Activated CD4-positive, alpha-beta T cell treated with anti-CD3 and anti-CD28 coated beads, Interleukin-2, amount 50 U/mL, for 1 hour (primary cell): ENCODE data around the gene MBOAT7.

Experiments
- DNase-seq: peaks from one replicate; pipeline ENCODE4 v3.0.0-alpha.2; 2020

Gene MBOAT7

GRCh38 chr19:54159352-54160181 is 29.8 kb downstream of the MBOAT7 start, which contains the start of gene LENG1:
Gene LENG1 (minus strand): TSS chr19:54159721. CDS start chr19:54159695, 26 bp downstream.
- DNase-seq, result peak; percentile 97

- no peak for DNase-seq
Measured at GRCh38 chr19:54158812-54159351, 30.5 kb downstream of the MBOAT7 start.

DNA sequence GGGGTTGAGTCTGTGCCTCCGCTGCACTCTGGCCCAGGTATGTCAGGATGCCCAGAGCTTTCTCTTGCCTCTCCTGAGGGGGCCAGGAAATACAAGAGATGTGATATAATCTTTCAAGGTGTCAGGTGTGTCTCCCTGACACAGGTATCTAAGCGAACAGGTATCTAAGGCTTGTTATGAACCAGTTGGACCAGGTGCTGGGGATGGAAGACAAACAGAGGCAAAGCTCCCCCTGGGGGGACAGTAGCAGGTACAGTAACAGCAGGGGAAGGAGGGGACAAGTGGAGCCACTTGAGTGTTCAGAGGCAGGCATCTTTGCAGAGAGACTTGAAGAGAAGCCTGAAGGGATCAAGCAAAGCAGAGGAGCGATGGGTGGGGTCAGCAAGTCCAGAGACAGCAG is 32.4 kb downstream of the MBOAT7 start:
- no peak for DNase-seq

DNA sequence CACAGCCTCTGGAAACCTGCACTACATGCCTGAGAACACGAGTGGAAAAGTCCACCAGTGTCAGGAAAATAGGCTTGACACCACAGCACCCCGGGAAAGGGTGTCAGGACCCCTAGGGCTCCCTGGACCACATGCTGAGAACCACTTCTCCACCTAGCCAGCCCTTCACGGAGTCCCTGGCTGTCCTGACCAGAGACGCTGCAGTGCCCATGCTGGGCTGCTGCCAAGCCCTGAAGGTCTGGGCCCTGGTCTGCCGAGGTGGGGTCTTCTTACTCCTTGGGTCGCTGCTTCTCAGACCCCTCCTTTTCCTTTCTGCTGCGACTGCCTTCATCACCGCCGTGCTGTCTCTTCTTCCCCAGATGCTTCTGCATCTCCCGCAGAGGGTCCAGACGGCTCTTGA is 32.9 kb downstream of the MBOAT7 start:
- DNase-seq, result no peak

- no peak for DNase-seq
Measured at GRCh38 chr19:54155694-54156093, 33.7 kb downstream of the MBOAT7 start.

GRCh38 chr19:54154603-54155345 is 34.6 kb downstream of the MBOAT7 start:
- peak; percentile 34 for DNase-seq

DNA sequence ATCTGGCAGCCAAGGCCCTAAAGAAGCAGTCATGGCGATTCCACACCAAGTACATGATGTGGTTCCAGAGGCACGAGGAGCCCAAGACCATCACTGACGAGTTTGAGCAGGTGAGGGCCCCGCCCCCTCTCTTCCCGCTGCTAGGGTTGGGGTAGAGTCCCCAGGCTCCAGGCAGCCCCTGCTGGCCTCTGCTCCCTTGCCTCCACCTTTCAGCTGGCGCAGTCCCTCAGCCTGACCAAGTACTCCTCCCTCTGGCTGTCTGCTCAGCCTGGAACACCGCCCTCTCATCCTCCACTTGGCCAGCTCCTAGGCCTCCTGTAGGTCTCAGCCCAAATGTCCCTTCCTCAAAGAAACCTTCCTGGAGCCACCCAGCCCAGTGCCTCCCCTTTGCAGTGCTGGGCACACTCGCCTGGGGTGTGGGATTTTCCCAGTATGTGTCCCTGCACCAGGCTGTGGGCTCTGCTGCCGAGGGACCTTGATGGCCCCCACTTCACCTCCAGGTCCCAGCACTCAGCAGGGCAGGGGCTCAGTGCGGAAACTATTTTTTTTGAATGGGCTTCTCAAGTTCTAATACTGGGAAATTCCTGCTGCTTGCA is 35.6 kb downstream of the MBOAT7 start:
- no peak for DNase-seq

GRCh38 chr19:54152878-54153524 is 36.4 kb downstream of the MBOAT7 start:
- no peak for DNase-seq

- DNase-seq, result no peak
Measured at GRCh38 chr19:54152267-54152666, 37.1 kb downstream of the MBOAT7 start.

DNA sequence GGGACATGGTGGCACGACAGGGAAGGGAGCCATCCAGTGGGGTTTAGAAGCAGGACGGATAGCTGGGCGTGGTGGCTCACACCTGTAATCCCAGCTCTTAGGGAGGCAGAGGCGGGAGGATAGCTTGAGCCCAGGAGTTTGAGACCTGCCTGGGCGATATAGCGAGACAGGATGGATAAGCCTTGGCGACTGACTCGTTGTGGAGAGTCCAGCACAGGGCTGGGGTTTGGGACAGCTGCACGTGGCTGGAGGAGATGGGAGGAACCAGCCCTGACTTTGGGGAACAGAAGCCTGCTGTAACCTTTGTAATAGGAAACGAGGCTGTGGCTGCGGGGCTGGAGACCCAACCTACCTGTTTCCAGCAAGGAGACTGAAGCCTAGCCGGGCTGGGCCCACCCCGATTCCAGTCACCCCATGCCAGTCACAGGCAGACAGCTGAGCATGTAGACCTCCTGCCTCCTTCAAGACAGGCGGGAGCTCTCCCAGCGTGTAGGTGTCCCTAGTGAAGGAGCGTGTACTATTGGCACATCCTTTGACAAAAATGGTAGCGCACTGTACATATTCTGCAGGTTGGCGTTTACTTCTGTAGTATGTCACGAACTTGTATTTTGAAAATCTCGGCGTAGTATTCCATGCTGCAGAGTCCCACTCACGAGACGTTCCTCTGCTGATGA is 37.9 kb downstream of the MBOAT7 start:
- no peak for DNase-seq

- DNase-seq, result no peak
Measured at GRCh38 chr19:54149021-54149812, 40.2 kb downstream of the MBOAT7 start.

GRCh38 chr19:54148158-54148557 is 41.2 kb downstream of the MBOAT7 start:
- DNase-seq, result no peak

DNA sequence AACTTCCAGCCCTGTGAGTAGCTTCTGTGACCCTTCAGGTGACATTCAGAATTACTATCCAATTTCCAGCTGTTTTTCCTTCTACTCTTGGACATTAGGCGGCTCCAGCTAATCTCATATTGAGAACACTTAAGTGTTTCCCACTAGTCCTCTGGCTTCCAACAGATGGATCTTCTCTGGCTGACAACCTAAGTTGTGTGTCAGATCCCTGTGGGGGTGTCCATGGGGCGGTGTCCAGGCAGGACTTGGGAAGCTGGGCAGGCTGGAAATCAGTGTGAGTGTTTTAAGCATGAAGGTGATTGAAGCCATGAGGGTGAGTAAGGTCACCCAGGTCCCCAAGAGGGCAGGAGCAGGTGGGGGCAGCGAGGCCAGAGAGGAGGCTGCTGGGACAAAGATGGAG is 41.7 kb downstream of the MBOAT7 start:
- no peak for DNase-seq

DNA sequence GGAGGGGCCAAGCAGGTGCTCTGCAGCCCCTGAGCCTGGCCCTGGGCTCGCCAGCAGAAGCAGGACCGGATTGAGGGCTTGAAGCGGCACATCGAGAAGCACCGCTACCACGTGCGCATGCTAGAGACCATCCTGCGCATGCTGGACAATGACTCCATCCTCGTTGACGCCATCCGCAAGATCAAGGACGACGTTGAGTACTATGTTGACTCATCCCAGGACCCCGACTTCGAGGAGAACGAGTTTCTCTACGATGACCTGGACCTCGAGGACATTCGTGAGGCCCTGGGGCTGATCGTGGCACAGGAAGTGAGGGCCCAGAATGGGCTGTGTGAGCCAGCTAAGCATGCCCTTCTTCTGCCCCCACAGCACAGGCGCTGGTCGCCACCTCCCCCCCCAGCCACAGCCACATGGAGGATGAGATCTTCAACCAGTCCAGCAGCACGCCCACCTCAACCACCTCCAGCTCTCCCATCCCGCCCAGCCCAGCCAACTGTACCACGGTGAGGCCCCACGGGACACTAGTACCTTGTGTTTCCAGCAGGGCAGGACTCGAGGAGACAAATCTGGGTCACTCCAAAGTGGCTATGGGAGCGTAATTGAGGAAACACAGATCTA is 43.7 kb downstream of the MBOAT7 start:
- no peak for DNase-seq

DNA sequence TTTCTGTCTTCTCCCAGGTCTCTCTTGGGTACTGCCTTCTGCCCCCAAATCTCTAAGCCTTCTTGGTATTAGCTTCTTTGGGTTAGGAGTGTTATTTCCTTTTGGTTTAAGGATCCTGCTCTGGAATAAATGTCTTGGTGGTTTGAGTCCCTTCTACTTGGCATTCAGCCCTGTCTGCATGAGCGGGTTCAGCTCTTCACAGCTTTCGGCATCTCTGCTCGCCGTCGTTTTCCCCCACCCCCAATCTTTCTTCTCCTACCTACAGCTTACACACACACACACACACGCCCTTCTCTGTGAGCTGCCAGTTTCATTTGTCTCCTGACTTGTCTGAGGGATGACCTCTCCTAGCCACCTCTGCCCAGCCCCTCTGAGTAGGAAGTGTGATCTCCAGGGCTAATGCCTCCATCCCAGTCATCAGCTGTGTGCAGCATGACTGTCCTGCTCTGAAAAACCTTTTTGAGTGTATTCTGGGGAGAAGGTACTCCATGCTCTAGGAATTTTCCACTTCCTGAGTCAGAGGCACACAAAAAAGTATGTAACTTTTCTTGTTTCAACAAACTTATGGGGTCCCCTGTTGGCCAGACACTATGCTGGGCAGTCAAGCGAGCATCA is 47.1 kb downstream of the MBOAT7 start:
- no peak for DNase-seq

DNA sequence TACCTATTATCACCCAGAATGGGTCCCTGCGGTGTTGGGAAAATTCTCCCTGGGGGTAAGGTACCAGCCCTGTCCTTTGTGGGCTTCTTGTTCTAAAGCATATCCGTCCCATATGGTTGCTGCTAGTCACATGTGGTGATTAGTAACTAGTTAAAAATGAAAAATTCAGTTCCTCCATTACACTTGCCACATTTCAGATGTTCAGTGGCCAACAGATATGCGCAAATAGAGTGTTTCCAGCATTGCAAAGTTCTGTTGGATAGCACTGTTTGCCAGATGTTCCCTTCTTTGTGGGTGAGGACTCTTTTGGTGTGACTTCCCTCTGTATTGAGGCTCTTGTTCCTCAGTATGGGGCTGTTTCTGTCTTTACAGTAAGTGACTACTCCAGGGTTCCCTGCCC is 48.0 kb downstream of the MBOAT7 start:
- DNase-seq, result no peak

DNA sequence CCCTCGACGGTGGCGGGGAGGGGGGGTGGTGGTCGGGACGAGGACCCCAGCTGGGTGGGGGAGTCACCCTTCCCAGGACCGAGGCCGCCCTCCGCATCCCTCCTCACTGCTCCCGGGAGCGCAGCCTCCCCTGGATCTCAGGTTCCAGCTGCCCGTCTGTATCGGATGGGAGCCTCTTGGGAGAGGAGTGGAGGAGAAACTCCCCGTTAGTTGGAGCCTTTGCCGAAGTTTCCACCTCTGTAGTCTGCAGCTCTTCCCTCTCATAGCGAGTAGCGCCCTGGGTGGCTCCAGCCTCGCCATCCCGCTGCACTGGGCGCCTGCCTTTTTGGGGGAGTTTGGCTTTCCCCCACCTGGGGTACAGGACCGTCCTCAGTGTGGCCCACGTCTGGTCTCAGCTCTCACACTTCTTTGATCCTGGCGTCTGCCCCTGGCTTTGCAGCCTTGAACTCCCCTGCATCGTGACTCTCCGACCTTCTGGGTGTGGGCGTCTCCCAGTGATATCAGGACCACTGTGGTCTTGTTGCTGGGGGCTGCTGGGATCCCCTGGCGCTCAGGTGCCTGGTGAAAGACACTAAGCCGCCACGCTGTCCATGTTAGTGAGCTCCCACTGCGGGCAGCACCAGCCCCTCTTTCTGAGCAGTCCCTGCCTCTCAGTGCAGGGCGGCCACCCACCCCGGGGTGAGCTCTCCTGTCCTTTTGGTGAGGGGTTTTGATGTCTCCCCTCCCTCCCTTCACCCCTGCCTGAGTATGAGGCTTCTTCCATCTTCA is 50.7 kb downstream of the MBOAT7 start:
- no peak for DNase-seq

GRCh38 chr19:54137699-54138488 is 51.5 kb downstream of the MBOAT7 start, which contains the start of gene CNOT3:
Gene CNOT3 (plus strand): TSS chr19:54137762. CDS start chr19:54142979, 5,217 bp downstream.
- DNase-seq, result peak; percentile 30
